GM23338 (cell line): ENCODE data around the gene EPGN. TPM values are rescaled to one million over a fixed set of nuclear protein-coding genes. Genes with fewer than 3 reads are reported as not detected.

ENCODE experiments used
- ATAC-seq: fragments of 200-7000 bp; cut with Tn5 transposase; 3 replicates; pipeline ENCODE4 v1.9.1; 2020
- DNase-seq: peaks from one replicate; pipeline ENCODE4 v3.0.0-alpha.2; 2015; ENCODE audit warnings: low spot score
- H2AFZ ChIP-seq: fragments of 200-600 bp; sonication (generic); 2 replicates; pipeline ENCODE4 v1.8.0; 2016; ENCODE audit warnings: antibody characterized with exemption, mild to moderate bottlenecking, moderate library complexity
- H3F3A ChIP-seq: fragments of 200-600 bp; sonication (generic); replicated peaks from 2 replicates; pipeline ENCODE4 v1.8.0; 2017; ENCODE audit warnings: antibody characterized with exemption, mixed run types, low read depth
- H3K27ac ChIP-seq: fragments of 200-600 bp; sonication (generic); 2 replicates; pipeline ENCODE4 v1.6.1; 2016; ENCODE audit warnings: low read depth
- H3K27me3 ChIP-seq: fragments of 200-600 bp; sonication (generic); 2 replicates; pipeline ENCODE4 v1.8.0; 2016; ENCODE audit warnings: mild to moderate bottlenecking, mixed run types, moderate library complexity; ENCODE audit not compliant: insufficient read depth
- H3K36me3 ChIP-seq: fragments of 200-600 bp; sonication (generic); 2 replicates; pipeline ENCODE4 v1.8.0; 2016; ENCODE audit warnings: mild to moderate bottlenecking; ENCODE audit not compliant: insufficient read depth
- H3K4me1 ChIP-seq: fragments of 200-600 bp; sonication (generic); 2 replicates; pipeline ENCODE4 v1.8.0; 2016; ENCODE audit warnings: mild to moderate bottlenecking, moderate library complexity; ENCODE audit not compliant: insufficient read depth
- H3K4me2 ChIP-seq: fragments of 200-600 bp; sonication (generic); 2 replicates; pipeline ENCODE4 v1.7.1; 2017; ENCODE audit warnings: mixed run types
- H3K4me3 ChIP-seq: fragments of 200-600 bp; sonication (generic); 2 replicates; pipeline ENCODE4 v1.6.1; 2016; ENCODE audit warnings: mixed run types
- H3K79me2 ChIP-seq: fragments of 200-600 bp; sonication (generic); replicated peaks from 2 replicates; pipeline ENCODE4 v1.8.0; 2017; ENCODE audit warnings: mild to moderate bottlenecking; ENCODE audit not compliant: insufficient read depth
- H3K9me2 ChIP-seq: fragments of 200-600 bp; sonication (generic); 2 replicates; pipeline ENCODE4 v1.8.0; 2017; ENCODE audit not compliant: insufficient read depth
- H4K20me1 ChIP-seq: fragments of 200-600 bp; sonication (generic); replicated peaks from 2 replicates; pipeline ENCODE4 v1.8.0; 2017; ENCODE audit warnings: mild to moderate bottlenecking; ENCODE audit not compliant: insufficient read depth
- H3K27ac Mint-ChIP-seq: 2 replicates; pipeline ENCODE4 v1.8.0; 2020; ENCODE audit warnings: inconsistent platforms, mild to moderate bottlenecking, moderate library complexity, mixed read lengths
- H3K27me3 Mint-ChIP-seq: 3 replicates; pipeline ENCODE4 v1.8.0; 2022; ENCODE audit warnings: low read depth, mild to moderate bottlenecking, moderate library complexity, mixed read lengths, inconsistent platforms; ENCODE audit not compliant: insufficient read depth, poor library complexity
- H3K36me3 Mint-ChIP-seq: 3 replicates; pipeline ENCODE4 v1.8.0; 2021; ENCODE audit warnings: low read depth, mild to moderate bottlenecking, inconsistent platforms, moderate library complexity, mixed read lengths
- H3K4me1 Mint-ChIP-seq: 3 replicates; pipeline ENCODE4 v1.8.0; 2020; ENCODE audit warnings: mild to moderate bottlenecking, inconsistent platforms, mixed read lengths
- H3K4me3 Mint-ChIP-seq: 3 replicates; pipeline ENCODE4 v1.8.0; 2021; ENCODE audit warnings: moderate library complexity, mild to moderate bottlenecking, inconsistent platforms, mixed read lengths
- H3K9me3 Mint-ChIP-seq: 3 replicates; pipeline ENCODE4 v1.8.0; 2020; ENCODE audit warnings: moderate library complexity, mild to moderate bottlenecking, inconsistent platforms, mixed read lengths
- CREB1 ChIP-seq: fragments of 250-450 bp; sonication (Bioruptor Pico); IDR thresholded peaks from 2 replicates; pipeline ENCODE4 v1.5.0; 2020; ENCODE audit warnings: low read depth, mild to moderate bottlenecking, moderate library complexity
- ETS1 ChIP-seq: IDR thresholded peaks from 2 replicates; pipeline ENCODE4 v1.6.1; 2016; ENCODE audit warnings: antibody characterized with exemption
- EZH2 ChIP-seq: fragments of 200-600 bp; sonication (generic); IDR thresholded peaks from one replicate; pipeline ENCODE4 v1.8.0; 2017; ENCODE audit warnings: antibody characterized with exemption, mild to moderate bottlenecking, low read depth; ENCODE audit not compliant: unreplicated experiment
- EZH2phosphoT487 ChIP-seq: fragments of 200-600 bp; sonication (generic); IDR thresholded peaks from one replicate; pipeline ENCODE4 v1.8.1; 2018; ENCODE audit warnings: antibody characterized with exemption; ENCODE audit not compliant: unreplicated experiment
- JUNB ChIP-seq: IDR thresholded peaks from one replicate; pipeline ENCODE4 v1.6.1; 2016; ENCODE audit warnings: antibody characterized with exemption; ENCODE audit not compliant: unreplicated experiment
- NANOG ChIP-seq: IDR thresholded peaks from 2 replicates; pipeline ENCODE4 v1.6.1; 2016; ENCODE audit warnings: antibody characterized with exemption, borderline replicate concordance
- POLR2AphosphoS5 ChIP-seq: IDR thresholded peaks from 2 replicates; pipeline ENCODE4 v1.6.1; 2016; ENCODE audit warnings: antibody characterized with exemption, low read depth
- REST ChIP-seq: IDR thresholded peaks from one replicate; pipeline ENCODE4 v1.6.1; 2018; ENCODE audit warnings: antibody characterized with exemption; ENCODE audit not compliant: unreplicated experiment
- STAT1 ChIP-seq: IDR thresholded peaks from one replicate; pipeline ENCODE4 v1.6.1; 2016; ENCODE audit warnings: antibody characterized with exemption; ENCODE audit not compliant: unreplicated experiment
- ZNF114 ChIP-seq: fragments of 250-450 bp; sonication (Bioruptor Pico); IDR thresholded peaks from 2 replicates; pipeline ENCODE4 v1.5.0; 2020; ENCODE audit warnings: mild to moderate bottlenecking, moderate library complexity
- ZNF331 ChIP-seq: fragments of 250-450 bp; sonication (Bioruptor Pico); IDR thresholded peaks from 2 replicates; pipeline ENCODE4 v1.5.0; 2020; ENCODE audit warnings: low read depth, mild to moderate bottlenecking, moderate library complexity
- ZNF462 ChIP-seq: fragments of 250-450 bp; sonication (Bioruptor Pico); IDR thresholded peaks from 2 replicates; pipeline ENCODE4 v1.5.0; 2020; ENCODE audit warnings: mild to moderate bottlenecking, moderate library complexity
- polyA plus RNA-seq: library from polyadenylated mRNA; unstranded; fragments of >200 nt; fragmentation: Nextera tagmentation; extraction: Ambion mirVana; gene quantifications from 2 replicates; pipeline ENCODE4 v1.2.1, GENCODE V29; 2016
- total RNA-seq: library from RNA; depleted of rRNA; stranded (reverse); fragments of >200 nt; shearing (Covaris generic); gene quantifications from 2 replicates; pipeline ENCODE4 v1.2.3, GENCODE V29; 2014
- TF ChIP-seq, protein P1 (sequence below), 2 experiments: fragments of 200-600 bp in 1 of 2; sonication (generic) in 1 of 2; conservative IDR thresholded peaks; 2 replicates each; pipeline versions ENCODE4 v1.5.1 to v1.6.1; 2016 to 2017; ENCODE audit warnings: antibody characterized with exemption in 2 of 2, low read depth in 2 of 2, mild to moderate bottlenecking in 2 of 2, moderate library complexity in 1 of 2

EPGN gene
- total and polyA plus RNA-seq, 2 experiments from 2014 or later: not detected

- H3K27ac Mint-ChIP-seq: no peak overlapping the region
- H3K27ac ChIP-seq: no peak overlapping the region
- no peak overlapping the region for H3K4me3 Mint-ChIP-seq
- no peak overlapping the region for H2AFZ ChIP-seq
- H3K27me3 ChIP-seq: no peaks in the 10 kb centered on the region
- H3K27me3 Mint-ChIP-seq: no peaks in the 10 kb centered on the region
- H3K9me2 ChIP-seq: no peaks in the 10 kb centered on the region
- no peak overlapping the region for H3K4me2 ChIP-seq
- no peaks in the 10 kb centered on the region for H3K9me3 Mint-ChIP-seq
- ATAC-seq (no peak), DNase-seq (no peak)
- no peaks in the 10 kb centered on the region for H4K20me1 ChIP-seq
- H3K36me3 Mint-ChIP-seq: no peaks in the 10 kb centered on the region
- TF ChIP-seq CREB1 (CRISPR knock-in tag): no peak
- no peak for TF ChIP-seq NANOG
- no peak for TF ChIP-seq ETS1
- TF ChIP-seq EZH2phosphoT487: no peak
- TF ChIP-seq JUNB: no peak
- no peak for TF ChIP-seq POLR2AphosphoS5
- TF ChIP-seq STAT1: no peak
- TF ChIP-seq ZNF114 (CRISPR knock-in tag): no peak
- no peak for TF ChIP-seq REST
- TF ChIP-seq ZNF462 (CRISPR knock-in tag): no peak
- TF ChIP-seq EZH2: no peak
- TF ChIP-seq, protein P1, sequence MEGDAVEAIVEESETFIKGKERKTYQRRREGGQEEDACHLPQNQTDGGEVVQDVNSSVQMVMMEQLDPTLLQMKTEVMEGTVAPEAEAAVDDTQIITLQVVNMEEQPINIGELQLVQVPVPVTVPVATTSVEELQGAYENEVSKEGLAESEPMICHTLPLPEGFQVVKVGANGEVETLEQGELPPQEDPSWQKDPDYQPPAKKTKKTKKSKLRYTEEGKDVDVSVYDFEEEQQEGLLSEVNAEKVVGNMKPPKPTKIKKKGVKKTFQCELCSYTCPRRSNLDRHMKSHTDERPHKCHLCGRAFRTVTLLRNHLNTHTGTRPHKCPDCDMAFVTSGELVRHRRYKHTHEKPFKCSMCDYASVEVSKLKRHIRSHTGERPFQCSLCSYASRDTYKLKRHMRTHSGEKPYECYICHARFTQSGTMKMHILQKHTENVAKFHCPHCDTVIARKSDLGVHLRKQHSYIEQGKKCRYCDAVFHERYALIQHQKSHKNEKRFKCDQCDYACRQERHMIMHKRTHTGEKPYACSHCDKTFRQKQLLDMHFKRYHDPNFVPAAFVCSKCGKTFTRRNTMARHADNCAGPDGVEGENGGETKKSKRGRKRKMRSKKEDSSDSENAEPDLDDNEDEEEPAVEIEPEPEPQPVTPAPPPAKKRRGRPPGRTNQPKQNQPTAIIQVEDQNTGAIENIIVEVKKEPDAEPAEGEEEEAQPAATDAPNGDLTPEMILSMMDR (conservative IDR thresholded peaks at IDR 0.05; ENCODE audit: low read depth in 2 of 2): no peak
- TF ChIP-seq ZNF331 (CRISPR knock-in tag): no peak
- no peaks in the 10 kb centered on the region for H3K4me1 ChIP-seq
- H3K4me3 ChIP-seq: no peak overlapping the region
- no peaks in the 10 kb centered on the region for H3F3A ChIP-seq
- H3K36me3 ChIP-seq: no peaks in the 10 kb centered on the region
- no peaks in the 10 kb centered on the region for H3K4me1 Mint-ChIP-seq
- H3K79me2 ChIP-seq: no peaks in the 10 kb centered on the region
These were observed 20.5 kb upstream of the EPGN start for GRCh38 chr4:74287791-74288190.
